GM23338 (cell line): Measurements from ENCODE around the gene SETD1A.
"Not testable (repeated sequence)": the region's sequence is repeated elsewhere in the genome, so short reads cannot be mapped to it uniquely, and the experiment has no call there.

Experiments
- EZH2 ChIP-seq: fragments of 200-600 bp; sonication (generic); IDR thresholded peaks from one replicate; pipeline ENCODE4 v1.8.0; 2017; ENCODE audit warnings: antibody characterized with exemption, mild to moderate bottlenecking, low read depth; ENCODE audit not compliant: unreplicated experiment
- EZH2phosphoT487 ChIP-seq: fragments of 200-600 bp; sonication (generic); IDR thresholded peaks from one replicate; pipeline ENCODE4 v1.8.1; 2018; ENCODE audit warnings: antibody characterized with exemption; ENCODE audit not compliant: unreplicated experiment
- JUNB ChIP-seq: IDR thresholded peaks from one replicate; pipeline ENCODE4 v1.6.1; 2016; ENCODE audit warnings: antibody characterized with exemption; ENCODE audit not compliant: unreplicated experiment
- POLR2AphosphoS5 ChIP-seq: IDR thresholded peaks from 2 replicates; pipeline ENCODE4 v1.6.1; 2016; ENCODE audit warnings: antibody characterized with exemption, low read depth
- TF ChIP-seq, protein P1 (sequence below), 2 experiments: fragments of 200-600 bp in 1 of 2; sonication (generic) in 1 of 2; conservative IDR thresholded peaks; 2 replicates each; pipeline versions ENCODE4 v1.5.1 to v1.6.1; 2016 to 2017; ENCODE audit warnings: antibody characterized with exemption in 2 of 2, low read depth in 2 of 2, mild to moderate bottlenecking in 2 of 2, moderate library complexity in 1 of 2

DNA sequence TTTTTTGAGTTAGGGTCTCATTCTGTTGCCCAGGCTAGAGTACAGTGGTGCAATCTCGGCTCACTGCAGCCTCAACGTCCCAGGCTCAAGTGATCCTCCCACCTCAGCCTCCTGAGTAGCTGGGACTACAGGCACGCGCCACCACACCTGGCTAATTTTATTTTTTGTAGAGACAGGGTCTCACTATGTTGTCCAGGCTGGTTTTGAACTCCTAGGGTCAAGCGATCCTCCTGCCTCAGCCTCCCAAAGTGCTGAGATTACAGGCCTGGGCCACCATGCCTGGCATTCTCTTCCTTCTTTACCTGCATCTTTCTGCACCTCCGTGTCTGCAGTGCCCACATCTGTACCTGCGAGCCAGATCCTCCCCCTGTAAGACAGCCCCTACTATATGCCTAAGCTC, 54.3 kb downstream of the SETD1A start:
- TF ChIP-seq, protein P1, sequence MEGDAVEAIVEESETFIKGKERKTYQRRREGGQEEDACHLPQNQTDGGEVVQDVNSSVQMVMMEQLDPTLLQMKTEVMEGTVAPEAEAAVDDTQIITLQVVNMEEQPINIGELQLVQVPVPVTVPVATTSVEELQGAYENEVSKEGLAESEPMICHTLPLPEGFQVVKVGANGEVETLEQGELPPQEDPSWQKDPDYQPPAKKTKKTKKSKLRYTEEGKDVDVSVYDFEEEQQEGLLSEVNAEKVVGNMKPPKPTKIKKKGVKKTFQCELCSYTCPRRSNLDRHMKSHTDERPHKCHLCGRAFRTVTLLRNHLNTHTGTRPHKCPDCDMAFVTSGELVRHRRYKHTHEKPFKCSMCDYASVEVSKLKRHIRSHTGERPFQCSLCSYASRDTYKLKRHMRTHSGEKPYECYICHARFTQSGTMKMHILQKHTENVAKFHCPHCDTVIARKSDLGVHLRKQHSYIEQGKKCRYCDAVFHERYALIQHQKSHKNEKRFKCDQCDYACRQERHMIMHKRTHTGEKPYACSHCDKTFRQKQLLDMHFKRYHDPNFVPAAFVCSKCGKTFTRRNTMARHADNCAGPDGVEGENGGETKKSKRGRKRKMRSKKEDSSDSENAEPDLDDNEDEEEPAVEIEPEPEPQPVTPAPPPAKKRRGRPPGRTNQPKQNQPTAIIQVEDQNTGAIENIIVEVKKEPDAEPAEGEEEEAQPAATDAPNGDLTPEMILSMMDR (conservative IDR thresholded peaks at IDR 0.05; ENCODE audit: low read depth in 2 of 2) = not testable (repeated sequence)
- not testable (repeated sequence) for TF ChIP-seq JUNB, EZH2phosphoT487, EZH2, POLR2AphosphoS5
